HG02623 (cell line): ENCODE measurements around the gene MECP2.

Source experiments
- ATAC-seq: cut with Tn5 transposase; IDR thresholded peaks from one replicate; pipeline ENCODE4 v1.9.1; 2021; ENCODE audit warnings: moderate library complexity; ENCODE audit not compliant: unreplicated experiment

MECP2 gene

DNA sequence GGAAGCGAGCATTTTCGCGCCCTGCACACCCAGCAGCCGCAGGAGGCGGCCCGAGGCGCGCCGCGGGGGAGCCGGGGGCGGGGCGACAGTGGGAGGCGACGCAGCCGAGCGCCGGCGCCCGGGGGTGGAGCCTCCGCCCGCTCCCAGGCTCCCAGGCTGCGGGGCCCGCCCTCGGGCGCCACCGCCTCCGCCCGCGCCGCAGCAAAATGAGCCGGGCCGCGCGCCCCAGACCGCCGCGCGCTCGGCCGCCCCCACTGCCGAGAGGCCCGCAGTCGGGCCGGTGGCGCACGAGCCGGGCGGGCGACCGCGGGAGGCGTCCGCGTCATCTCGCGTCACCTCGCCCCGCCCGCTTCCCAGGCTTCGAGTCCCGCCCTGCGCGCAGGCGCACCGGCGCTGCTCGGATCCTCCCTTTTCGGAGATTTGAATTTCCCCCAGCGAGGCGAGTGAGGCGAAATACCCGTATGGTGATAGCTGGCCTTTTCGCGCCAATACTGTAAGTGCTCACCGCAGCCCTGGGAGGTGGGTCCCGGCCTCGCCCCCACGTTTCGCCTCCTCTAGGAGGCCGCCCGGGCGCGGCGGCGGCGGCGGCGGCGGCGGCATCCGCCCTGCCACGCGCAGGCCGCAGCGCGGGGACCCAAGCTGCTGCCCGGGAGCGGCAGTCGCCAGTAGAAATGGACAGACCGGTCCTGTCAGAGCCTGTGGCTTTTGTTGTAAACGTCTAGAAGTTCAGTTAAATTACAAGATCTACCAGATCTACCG is 125.0 kb downstream of the MECP2 start, which contains the start of gene TMEM187:
TMEM187 (plus strand) TSS at position 387 of the 759 bp plus-strand sequence. CDS start 9,309 bp downstream, outside the sequence.
- ATAC-seq: peak; percentile 35
